SU-DHL-6 (cell line): Measurements from ENCODE around the gene SH3TC2.

Experiments
- H2AFZ ChIP-seq: fragments of 200-600 bp; sonication (generic); 2 replicates; pipeline ENCODE4 v1.6.1; 2014; ENCODE audit warnings: low read depth, mild to moderate bottlenecking, moderate library complexity, mixed read lengths, antibody characterized with exemption, low read length; ENCODE audit not compliant: severe bottlenecking
- H3F3A ChIP-seq: fragments of 200-600 bp; shearing (Covaris generic); 2 replicates; pipeline ENCODE4 v1.6.0; 2016; ENCODE audit warnings: antibody characterized with exemption, mild to moderate bottlenecking; ENCODE audit not compliant: insufficient read depth
- H3K27ac ChIP-seq: fragments of 200-600 bp; sonication (generic); 2 replicates; pipeline ENCODE4 v1.5.1; 2016; ENCODE audit warnings: low read depth, mild to moderate bottlenecking, low read length, moderate library complexity, mixed read lengths
- H3K27me3 ChIP-seq: fragments of 200-600 bp; sonication (generic), shearing (Covaris generic); 2 replicates; pipeline ENCODE4 v1.6.0; 2014; ENCODE audit warnings: mild to moderate bottlenecking, low read length
- H3K36me3 ChIP-seq: fragments of 200-600 bp; sonication (generic); 2 replicates; pipeline ENCODE4 v1.6.1; 2014; ENCODE audit warnings: mild to moderate bottlenecking, low read length, mixed read lengths
- H3K4me2 ChIP-seq: fragments of 300-600, 200-600 bp; shearing (Covaris generic), sonication (generic); 2 replicates; pipeline ENCODE4 v1.6.0; 2014; ENCODE audit warnings: low read length, low read depth, mild to moderate bottlenecking; ENCODE audit not compliant: poor library complexity, severe bottlenecking
- H3K4me3 ChIP-seq: fragments of 200-600 bp; sonication (generic); 2 replicates; pipeline ENCODE4 v1.5.1; 2014; ENCODE audit warnings: antibody characterized with exemption, low read length, mild to moderate bottlenecking, mixed read lengths; ENCODE audit not compliant: insufficient read depth, poor library complexity, severe bottlenecking
- H3K79me2 ChIP-seq: fragments of 200-600 bp; sonication (generic); 2 replicates; pipeline ENCODE4 v1.6.1; 2014; ENCODE audit warnings: mild to moderate bottlenecking, low read length, moderate library complexity; ENCODE audit not compliant: insufficient read depth
- H3K9ac ChIP-seq: fragments of 200-600 bp; sonication (generic); 2 replicates; pipeline ENCODE4 v1.7.0; 2014; ENCODE audit warnings: mild to moderate bottlenecking, low read length
- H3K9me2 ChIP-seq: fragments of 200-600 bp; sonication (generic); replicated peaks from 2 replicates; pipeline ENCODE4 v1.6.1; 2014; ENCODE audit warnings: low read length; ENCODE audit not compliant: insufficient read depth
- H3K9me3 ChIP-seq: fragments of 200-600 bp; sonication (generic); 2 replicates; pipeline ENCODE4 v1.6.1; 2014; ENCODE audit warnings: low read length, mixed read lengths; ENCODE audit not compliant: insufficient read depth
- H4K20me1 ChIP-seq: fragments of 200-600 bp; sonication (generic); 2 replicates; pipeline ENCODE4 v1.6.1; 2014; ENCODE audit warnings: low read depth, mild to moderate bottlenecking, antibody characterized with exemption, low read length, moderate library complexity, mixed read lengths
- CTCF ChIP-seq: fragments of 200-600 bp; sonication (generic); IDR thresholded peaks from one replicate; pipeline ENCODE4 v1.5.1; 2017; ENCODE audit warnings: antibody characterized with exemption, mild to moderate bottlenecking, low read length, moderate library complexity; ENCODE audit not compliant: insufficient read depth, poor library complexity, severe bottlenecking
- EZH2phosphoT487 ChIP-seq: fragments of 200-600 bp; sonication (generic), shearing (Covaris generic); conservative IDR thresholded peaks from 2 replicates; pipeline ENCODE4 v1.6.1; 2018; ENCODE audit warnings: mild to moderate bottlenecking, antibody characterized with exemption, low read length, moderate library complexity, mixed read lengths

The SH3TC2 gene

DNA sequence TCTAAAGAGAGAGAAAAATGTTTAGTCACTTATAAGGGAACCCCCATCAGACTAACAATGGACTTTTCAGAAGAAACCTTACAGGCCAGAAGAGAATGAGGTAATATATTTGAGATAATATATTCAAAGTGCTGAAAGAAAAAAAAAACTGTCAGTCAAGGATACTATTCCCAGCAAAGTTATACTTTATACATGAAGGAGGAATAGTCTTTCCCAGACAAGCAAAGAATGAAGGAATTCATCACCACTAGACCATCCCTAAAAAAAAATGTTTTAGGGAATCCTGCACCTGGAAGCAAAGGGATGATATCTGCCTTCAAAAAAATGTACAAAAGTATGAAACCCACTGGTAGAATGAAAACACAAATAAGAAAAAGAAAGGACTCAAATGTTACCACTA, 37.5 kb upstream of the SH3TC2 start:
- Histone ChIP-seq H3K27ac (no peak overlapping the region), H3K27me3 (no peaks in the 10 kb centered on the region), H2AFZ (no peak overlapping the region), H3F3A (no peaks in the 10 kb centered on the region), H3K9me3 (no peaks in the 10 kb centered on the region), H3K36me3 (no peaks in the 10 kb centered on the region), H3K9ac (no peak overlapping the region), H4K20me1 (no peaks in the 10 kb centered on the region), H3K9me2 (no peaks in the 10 kb centered on the region), H3K79me2 (no peaks in the 10 kb centered on the region), H3K4me2 (no peak overlapping the region), H3K4me3 (no peak overlapping the region)
- TF ChIP-seq EZH2phosphoT487 (no peak), CTCF (no peak)

DNA sequence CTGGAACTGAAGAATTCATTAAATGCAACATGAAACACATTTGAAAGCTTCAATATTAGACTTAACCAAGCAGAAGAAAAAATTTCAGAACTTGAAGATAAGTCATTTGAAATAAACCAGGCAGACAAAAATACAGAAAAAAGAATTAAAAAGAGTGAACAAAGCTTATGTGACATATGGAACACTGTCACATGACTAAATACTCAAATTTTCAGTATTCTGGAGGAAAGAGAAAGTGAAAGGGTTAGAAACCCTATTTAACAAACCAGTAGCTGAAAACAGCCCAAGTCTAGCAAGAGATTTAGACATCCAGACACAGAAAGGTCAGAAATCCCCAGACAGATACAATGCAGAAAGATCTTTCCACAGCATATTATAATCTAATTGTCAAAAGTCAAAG, 37.1 kb upstream of the SH3TC2 start:
- no peaks in the 10 kb centered on the region for H3K27me3 ChIP-seq
- H2AFZ ChIP-seq = no peak overlapping the region
- H3K4me2 ChIP-seq = no peak overlapping the region
- H3K36me3 ChIP-seq = no peaks in the 10 kb centered on the region
- no peak overlapping the region for H3K9ac ChIP-seq
- no peaks in the 10 kb centered on the region for H3K9me3 ChIP-seq
- H3K79me2 ChIP-seq = no peaks in the 10 kb centered on the region
- H3K4me3 ChIP-seq = no peak overlapping the region
- H4K20me1 ChIP-seq = no peaks in the 10 kb centered on the region
- H3K9me2 ChIP-seq = no peaks in the 10 kb centered on the region
- no peak overlapping the region for H3K27ac ChIP-seq
- TF ChIP-seq EZH2phosphoT487 = no peak
- TF ChIP-seq CTCF = no peak
- no peaks in the 10 kb centered on the region for H3F3A ChIP-seq

DNA sequence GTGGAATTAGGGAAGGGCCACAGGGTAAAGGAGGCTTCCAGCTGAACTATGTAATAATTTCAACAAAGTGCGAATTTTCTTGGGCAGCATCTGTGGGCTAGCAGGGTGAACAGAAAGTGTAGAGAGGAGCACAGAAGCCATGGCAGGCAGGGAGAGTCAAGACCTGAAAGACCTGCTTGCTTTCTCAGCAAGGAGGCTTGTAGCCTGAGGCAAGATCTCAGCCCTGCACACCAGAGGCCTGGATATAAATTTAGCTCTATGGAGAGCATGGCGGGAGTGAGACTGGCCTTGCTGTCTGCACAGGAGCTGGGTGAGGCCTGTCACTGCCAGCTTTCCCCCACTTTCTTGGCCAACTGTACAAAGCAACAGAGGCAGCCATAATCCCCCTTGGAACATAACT, 32.1 kb upstream of the SH3TC2 start:
- Histone ChIP-seq H3K4me3 (no peak overlapping the region), H4K20me1 (no peaks in the 10 kb centered on the region), H3K27me3 (no peaks in the 10 kb centered on the region), H3K36me3 (no peaks in the 10 kb centered on the region), H2AFZ (no peak overlapping the region), H3K4me2 (no peak overlapping the region), H3K79me2 (no peaks in the 10 kb centered on the region), H3K27ac (no peak overlapping the region), H3K9ac (no peak overlapping the region), H3F3A (no peaks in the 10 kb centered on the region), H3K9me2 (no peaks in the 10 kb centered on the region), H3K9me3 (no peaks in the 10 kb centered on the region)
- no peak for TF ChIP-seq CTCF
- no peak for TF ChIP-seq EZH2phosphoT487

DNA sequence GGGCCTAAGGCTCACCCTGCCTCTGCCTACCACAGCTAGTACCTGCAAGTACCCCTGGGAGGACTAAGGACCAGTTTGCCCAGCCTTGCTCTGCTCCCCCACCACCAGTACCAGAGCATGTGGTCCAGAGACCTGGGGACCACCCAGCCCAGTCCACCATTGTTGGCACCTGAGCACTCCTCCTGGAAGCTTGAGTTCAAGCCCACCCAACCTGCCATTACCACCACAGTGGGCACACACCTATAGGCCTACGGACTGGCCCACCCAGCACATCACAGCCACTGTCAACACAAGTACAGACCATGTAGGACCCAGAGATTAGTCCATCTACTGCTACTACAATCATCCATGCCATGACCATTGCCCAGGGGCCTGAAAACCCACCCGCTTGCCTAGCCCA, 30.8 kb upstream of the SH3TC2 start:
- H3K36me3 ChIP-seq = no peaks in the 10 kb centered on the region
- no peak overlapping the region for H3K27ac ChIP-seq
- no peak overlapping the region for H3K4me3 ChIP-seq
- H3K79me2 ChIP-seq = no peaks in the 10 kb centered on the region
- H2AFZ ChIP-seq = no peak overlapping the region
- TF ChIP-seq CTCF (no peak), EZH2phosphoT487 (no peak)
- H4K20me1 ChIP-seq = no peaks in the 10 kb centered on the region
- no peaks in the 10 kb centered on the region for H3K27me3 ChIP-seq
- no peaks in the 10 kb centered on the region for H3F3A ChIP-seq
- H3K9ac ChIP-seq = no peak overlapping the region
- H3K9me3 ChIP-seq = no peaks in the 10 kb centered on the region
- no peaks in the 10 kb centered on the region for H3K9me2 ChIP-seq
- H3K4me2 ChIP-seq = no peak overlapping the region
